Measurements from ENCODE around the gene SCAMP5.

- no peak for TF ChIP-seq ZNF274 (IDR thresholded peaks at IDR 0.05; ENCODE audit: low read depth, low read length)
- no peak for TF ChIP-seq YY1 (IDR thresholded peaks at IDR 0.05; ENCODE audit: insufficient read depth, insufficient read length)
These were observed 63.0 kb downstream of the SCAMP5 start for GRCh38 chr15:75058127-75058905.
